ENCODE results near the gene RPS29. TPM values are rescaled to one million over a fixed set of nuclear protein-coding genes. Genes with fewer than 3 reads are reported as not detected.

Gene RPS29
- 1,000 to 10,000 TPM; 1,577 to 1,586 TPM for total RNA-seq
- 3,717 TPM for polyA plus RNA-seq (2013, experiment 1 of 2)
- 3,497 TPM for polyA plus RNA-seq (2013, experiment 2 of 2)
- long read RNA-seq, experiment 1, full-length matches to known transcripts = 694 of 701 reads
- long read RNA-seq, experiment 1, partial matches to known transcripts = 0 of 701 reads
- long read RNA-seq, experiment 1, other reads (novel, unspliced or antisense) = 7 of 701 reads
- long read RNA-seq, experiment 2, transcript RPS29-201 (3 exons, 296 nt) = major isoform, 226 of 230 reads
- long read RNA-seq, experiment 2, partial matches to known transcripts = 0 of 230 reads
- long read RNA-seq, experiment 2, other reads (novel, unspliced or antisense) = 3 of 230 reads
- long read RNA-seq, experiment 3, full-length matches to known transcripts = 314 of 317 reads
- long read RNA-seq, experiment 3, partial matches to known transcripts = 0 of 317 reads
- long read RNA-seq, experiment 3, other reads (novel, unspliced or antisense) = 3 of 317 reads
- long read RNA-seq, experiment 4, full-length matches to known transcripts = 29 of 29 reads
- long read RNA-seq, experiment 4, partial matches to known transcripts = 0 of 29 reads
- long read RNA-seq, experiment 4, other reads (novel, unspliced or antisense) = 0 of 29 reads

GRCh38 chr14:49585803-49586672 is at the start of gene RPS29:
RPS29 (minus strand) TSS chr14:49586380; CDS start chr14:49586346, 34 bp downstream.
- H3K4me1 ChIP-seq (ENCODE audit: control insufficient read depth, insufficient read depth, low read length) = no peaks in the 10 kb centered on the region
- Mint-ChIP-seq H3K9me3 (no peaks in the 10 kb centered on the region), H3K27me3 (ENCODE audit: insufficient read depth) (no peaks in the 10 kb centered on the region), H3K27ac (peak within 1 kb of the TSS; percentile 100), H3K4me3 (peak within 1 kb of the TSS; percentile 100), H3K36me3 (ENCODE audit: low read depth) (peaks cover 46% of the 10 kb centered on the region), H3K4me1 (peaks cover 22% of the 10 kb centered on the region)
- H3K4me3 ChIP-seq (ENCODE audit: low read length) = peak within 1 kb of the TSS; percentile 91
- H3K9ac ChIP-seq (ENCODE audit: extremely low read depth, low read length, poor library complexity, severe bottlenecking) = peak within 1 kb of the TSS; percentile 81
- no peak for TF ChIP-seq CTCF (conservative IDR thresholded peaks at IDR 0.05)
- DNase-seq = peak; percentile 99
- H3K36me3 ChIP-seq (ENCODE audit: control insufficient read depth, insufficient read depth, low read length) = peaks cover 32% of the 10 kb centered on the region
- H3K27me3 ChIP-seq (ENCODE audit: control insufficient read depth, insufficient read depth, low read length, poor library complexity, severe bottlenecking) = no peaks in the 10 kb centered on the region
- H3K9me3 ChIP-seq (ENCODE audit: control insufficient read depth, low read length) = no peaks in the 10 kb centered on the region
- 0 to 1% methylated on average over 29 to 51 of the region's 55 CpGs for WGBS, 2 experiments (ENCODE audit: insufficient coverage in 1 of 2, insufficient read length in 1 of 2)
- peak within 1 kb of the TSS; percentile 85 for H3K27ac ChIP-seq (ENCODE audit: low read depth, low read length)

GRCh38 chr14:49634547-49635334 is 48.6 kb upstream of the RPS29 start, which contains the start of gene DNAAF2:
DNAAF2 (minus strand) TSS chr14:49635244; CDS start chr14:49635149, 95 bp downstream.
- Mint-ChIP-seq H3K4me3 (peak within 1 kb of the TSS; percentile 87), H3K9me3 (no peaks in the 10 kb centered on the region), H3K4me1 (peaks cover 7% of the 10 kb centered on the region), H3K27ac (peak within 1 kb of the TSS; percentile 98), H3K36me3 (ENCODE audit: low read depth) (peaks cover 37% of the 10 kb centered on the region), H3K27me3 (ENCODE audit: insufficient read depth) (no peaks in the 10 kb centered on the region)
- Histone ChIP-seq H3K9ac (ENCODE audit: extremely low read depth, low read length, poor library complexity, severe bottlenecking) (peak within 1 kb of the TSS; percentile 91), H3K4me1 (ENCODE audit: control insufficient read depth, insufficient read depth, low read length) (no peaks in the 10 kb centered on the region), H3K4me3 (ENCODE audit: low read length) (peak within 1 kb of the TSS; percentile 94), H3K9me3 (ENCODE audit: control insufficient read depth, low read length) (no peaks in the 10 kb centered on the region), H3K27me3 (ENCODE audit: control insufficient read depth, insufficient read depth, low read length, poor library complexity, severe bottlenecking) (no peaks in the 10 kb centered on the region), H3K36me3 (ENCODE audit: control insufficient read depth, insufficient read depth, low read length) (peaks cover 23% of the 10 kb centered on the region), H3K27ac (ENCODE audit: low read depth, low read length) (peak within 1 kb of the TSS; percentile 98)
- WGBS, 2 experiments (ENCODE audit: insufficient coverage in 1 of 2, insufficient read length in 1 of 2) = 0 to 2% methylated on average over 12 to 80 of the region's 80 CpGs
- peak; percentile 82 for DNase-seq
- TF ChIP-seq CTCF (conservative IDR thresholded peaks at IDR 0.05) = no peak

Data from endodermal cell (in vitro differentiated cells).